Ascending aorta (tissue), 2 donors: ENCODE results near the gene TRAF2. TPM values are rescaled to one million over a fixed set of nuclear protein-coding genes. Genes with fewer than 3 reads are reported as not detected.
A peak's percentile ranks its signal among the peaks of the same experiment; 100 is the strongest.

ENCODE experiments used
- DNase-seq, 2 donors: peaks; one replicate each; pipeline ENCODE4 v3.0.0-alpha.2; 2019; ENCODE audit warnings: low spot score in 2 of 2
- H3K27ac ChIP-seq, 2 donors: fragments of 200-600 bp; sonication (generic); one replicate each; pipeline ENCODE4 v1.5.1; 2016 to 2017; ENCODE audit warnings: mild to moderate bottlenecking in 1 of 2
- H3K27me3 ChIP-seq: fragments of 200-600 bp; sonication (generic); one replicate; pipeline ENCODE4 v1.5.1; 2017
- H3K36me3 ChIP-seq, 2 donors: fragments of 200-600 bp; sonication (generic); one replicate each; pipeline ENCODE4 v1.5.1; 2016
- H3K4me1 ChIP-seq, 2 donors: fragments of 200-600 bp; sonication (generic); one replicate each; pipeline ENCODE4 v1.5.1; 2016 to 2017; ENCODE audit warnings: mild to moderate bottlenecking in 1 of 2
- H3K4me3 ChIP-seq, 2 donors: fragments of 200-600 bp; sonication (generic); one replicate each; pipeline ENCODE4 v1.5.1; 2016 to 2017; ENCODE audit warnings: mild to moderate bottlenecking in 1 of 2
- H3K9me3 ChIP-seq, 2 donors: fragments of 200-600 bp; sonication (generic); one replicate each; pipeline ENCODE4 v1.5.1; 2016
- CTCF ChIP-seq, 3 experiments: fragments of 200-600 bp in 2 of 3; fragments of 450-650 bp in 1 of 3; sonication (generic) in 2 of 3; IDR thresholded peaks; one replicate each; pipeline ENCODE4 v1.5.1; 2016 to 2019; ENCODE audit warnings: antibody characterized with exemption in 3 of 3, mild to moderate bottlenecking in 1 of 3, moderate library complexity in 1 of 3
- intact Hi-C: fragments of 100-400 bp; cut with DNase I; formaldehyde crosslinking; loops from one replicate; pipeline ENCODE4 v1.15.1; 2023
- total RNA-seq: library from RNA; depleted of rRNA; stranded (reverse); fragments of >200 nt; gene quantifications from one replicate; pipeline ENCODE4 v1.1.0, GENCODE V29; 2016

The TRAF2 gene
- total RNA-seq, 1 donor from 2014 or later: 4.4 TPM

GRCh38 chr9:136926749-136927148 is 40.4 kb downstream of the TRAF2 start:
- intact Hi-C loops: no loop called here
- no peak for TF ChIP-seq CTCF (IDR thresholded peaks at IDR 0.05)
- Histone ChIP-seq H3K27me3 (no peaks in the 10 kb centered on the region), H3K36me3 (peaks cover 18 to 21% of the 10 kb centered on the region in 2 donors), H3K4me1 (peaks cover 4 to 7% of the 10 kb centered on the region in 2 donors), H3K9me3 (no peaks in the 10 kb centered on the region), H3K4me3 (no peak overlapping the region), H3K27ac (no peak overlapping the region)
- no peak for DNase-seq

- no peak overlapping the region for H3K4me3 ChIP-seq
- peak overlapping the region; percentile 65 to 66 for H3K27ac ChIP-seq
- no peaks in the 10 kb centered on the region for H3K27me3 ChIP-seq
- no peak for TF ChIP-seq CTCF (IDR thresholded peaks at IDR 0.05)
- peaks cover 18 to 21% of the 10 kb centered on the region in 2 donors for H3K36me3 ChIP-seq
- H3K4me1 ChIP-seq: peaks cover 0 to 2% of the 10 kb centered on the region in 2 donors
- no peaks in the 10 kb centered on the region for H3K9me3 ChIP-seq
- no peak for DNase-seq
- intact Hi-C loops: no loop called here
Observed at GRCh38 chr9:136927343-136928271, 41.3 kb downstream of the TRAF2 start.

- Histone ChIP-seq H3K9me3 (no peaks in the 10 kb centered on the region), H3K4me1 (peaks cover 0 to 2% of the 10 kb centered on the region in 2 donors), H3K27ac (peak overlapping the region; percentile 65 to 66), H3K27me3 (no peaks in the 10 kb centered on the region), H3K4me3 (no peak overlapping the region), H3K36me3 (peaks cover 17 to 21% of the 10 kb centered on the region in 2 donors)
- intact Hi-C loops: no loop called here
- DNase-seq: no peak
- peak in 1 of 3 experiments; percentile 12 for TF ChIP-seq CTCF (IDR thresholded peaks at IDR 0.05)
Observed at GRCh38 chr9:136928591-136928990, 42.3 kb downstream of the TRAF2 start.

GRCh38 chr9:136930014-136930413 is 43.7 kb downstream of the TRAF2 start:
- intact Hi-C loops: no loop called here
- Histone ChIP-seq H3K27ac (peak overlapping the region; percentile 18 to 31), H3K27me3 (no peaks in the 10 kb centered on the region), H3K4me3 (no peak overlapping the region), H3K36me3 (peaks cover 10 to 11% of the 10 kb centered on the region in 2 donors), H3K4me1 (peaks cover 0 to 2% of the 10 kb centered on the region in 2 donors), H3K9me3 (no peaks in the 10 kb centered on the region)
- no peak for TF ChIP-seq CTCF (IDR thresholded peaks at IDR 0.05)
- no peak for DNase-seq

- DNase-seq: no peak
- Histone ChIP-seq H3K4me1 (peaks cover 0 to 2% of the 10 kb centered on the region in 2 donors), H3K36me3 (no peaks in the 10 kb centered on the region), H3K4me3 (no peak overlapping the region), H3K27me3 (no peaks in the 10 kb centered on the region), H3K9me3 (no peaks in the 10 kb centered on the region), H3K27ac (no peak overlapping the region)
- no peak for TF ChIP-seq CTCF (IDR thresholded peaks at IDR 0.05)
- intact Hi-C loops: no loop called here
Observed at GRCh38 chr9:136931611-136932130, 45.4 kb downstream of the TRAF2 start.
